Measurements from ENCODE around the gene SEMA4D.

Gene SEMA4D

GRCh38 chr9:89536600-89536999, 38.7 kb upstream of the SEMA4D start:
- Histone ChIP-seq H3K4me1 (ENCODE audit: insufficient read depth, low read length, poor library complexity, severe bottlenecking) (peaks cover 91% of the 10 kb centered on the region), H3K4me2 (ENCODE audit: low read depth, low read length, poor library complexity, severe bottlenecking) (peak overlapping the region; percentile 71), H3K9ac (ENCODE audit: low read depth, low read length, poor library complexity, severe bottlenecking) (peak overlapping the region; percentile 74), H4K20me1 (ENCODE audit: insufficient read depth, low read length, poor library complexity, severe bottlenecking) (no peaks in the 10 kb centered on the region), H3K79me2 (ENCODE audit: insufficient read depth, low read length) (peaks cover 55% of the 10 kb centered on the region), H3K27me3 (ENCODE audit: insufficient read depth, low read length, poor library complexity, severe bottlenecking) (no peaks in the 10 kb centered on the region), H3K9me2 (replicated peaks; ENCODE audit: low read depth, low read length) (no peaks in the 10 kb centered on the region), H3K36me3 (ENCODE audit: insufficient read depth, low read length) (no peaks in the 10 kb centered on the region), H2AFZ (ENCODE audit: low read length) (no peak overlapping the region), H3F3A (ENCODE audit: low read depth) (peaks cover 4% of the 10 kb centered on the region; the same call in 1 of the 2 replicates), H3K9me3 (ENCODE audit: insufficient read depth, low read depth, low read length) (no peaks in the 10 kb centered on the region), H3K4me3 (ENCODE audit: low read length, poor library complexity, severe bottlenecking) (peak overlapping the region; percentile 58)
- TF ChIP-seq, protein P1, sequence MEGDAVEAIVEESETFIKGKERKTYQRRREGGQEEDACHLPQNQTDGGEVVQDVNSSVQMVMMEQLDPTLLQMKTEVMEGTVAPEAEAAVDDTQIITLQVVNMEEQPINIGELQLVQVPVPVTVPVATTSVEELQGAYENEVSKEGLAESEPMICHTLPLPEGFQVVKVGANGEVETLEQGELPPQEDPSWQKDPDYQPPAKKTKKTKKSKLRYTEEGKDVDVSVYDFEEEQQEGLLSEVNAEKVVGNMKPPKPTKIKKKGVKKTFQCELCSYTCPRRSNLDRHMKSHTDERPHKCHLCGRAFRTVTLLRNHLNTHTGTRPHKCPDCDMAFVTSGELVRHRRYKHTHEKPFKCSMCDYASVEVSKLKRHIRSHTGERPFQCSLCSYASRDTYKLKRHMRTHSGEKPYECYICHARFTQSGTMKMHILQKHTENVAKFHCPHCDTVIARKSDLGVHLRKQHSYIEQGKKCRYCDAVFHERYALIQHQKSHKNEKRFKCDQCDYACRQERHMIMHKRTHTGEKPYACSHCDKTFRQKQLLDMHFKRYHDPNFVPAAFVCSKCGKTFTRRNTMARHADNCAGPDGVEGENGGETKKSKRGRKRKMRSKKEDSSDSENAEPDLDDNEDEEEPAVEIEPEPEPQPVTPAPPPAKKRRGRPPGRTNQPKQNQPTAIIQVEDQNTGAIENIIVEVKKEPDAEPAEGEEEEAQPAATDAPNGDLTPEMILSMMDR (conservative IDR thresholded peaks at IDR 0.05; ENCODE audit: low read length) = 0 out of 2 replicates have a peak, but pooled peaks have one; percentile 12
- no peak for TF ChIP-seq EZH2phosphoT487 (IDR thresholded peaks at IDR 0.05; ENCODE audit: borderline replicate concordance)

- TF ChIP-seq EZH2phosphoT487 (IDR thresholded peaks at IDR 0.05; ENCODE audit: borderline replicate concordance) = no peak
- TF ChIP-seq, protein P1 (conservative IDR thresholded peaks at IDR 0.05; ENCODE audit: low read length) = no peak
- Histone ChIP-seq H3K9me2 (replicated peaks; ENCODE audit: low read depth, low read length) (no peaks in the 10 kb centered on the region), H4K20me1 (ENCODE audit: insufficient read depth, low read length, poor library complexity, severe bottlenecking) (no peaks in the 10 kb centered on the region), H3K4me3 (ENCODE audit: low read length, poor library complexity, severe bottlenecking) (peak overlapping the region; percentile 58), H3K4me1 (ENCODE audit: insufficient read depth, low read length, poor library complexity, severe bottlenecking) (peaks cover 90% of the 10 kb centered on the region), H2AFZ (ENCODE audit: low read length) (no peak overlapping the region), H3F3A (ENCODE audit: low read depth) (peaks cover 4% of the 10 kb centered on the region; the same call in 1 of the 2 replicates), H3K9me3 (ENCODE audit: insufficient read depth, low read depth, low read length) (no peaks in the 10 kb centered on the region), H3K79me2 (ENCODE audit: insufficient read depth, low read length) (peaks cover 52% of the 10 kb centered on the region), H3K27me3 (ENCODE audit: insufficient read depth, low read length, poor library complexity, severe bottlenecking) (no peaks in the 10 kb centered on the region), H3K4me2 (ENCODE audit: low read depth, low read length, poor library complexity, severe bottlenecking) (peak overlapping the region; percentile 71), H3K9ac (ENCODE audit: low read depth, low read length, poor library complexity, severe bottlenecking) (peak overlapping the region; percentile 74), H3K36me3 (ENCODE audit: insufficient read depth, low read length) (no peaks in the 10 kb centered on the region)
Measured at GRCh38 chr9:89536145-89536574, 38.2 kb upstream of the SEMA4D start.

GRCh38 chr9:89535461-89535860, 37.5 kb upstream of the SEMA4D start:
- Histone ChIP-seq H2AFZ (ENCODE audit: low read length) (no peak overlapping the region), H3K4me2 (ENCODE audit: low read depth, low read length, poor library complexity, severe bottlenecking) (peak overlapping the region; percentile 71), H3K36me3 (ENCODE audit: insufficient read depth, low read length) (no peaks in the 10 kb centered on the region)

More at GRCh38 chr9:89535461-89535860, 37.5 kb upstream of the SEMA4D start:
- Histone ChIP-seq H3K4me3 (ENCODE audit: low read length, poor library complexity, severe bottlenecking) (peak overlapping the region; percentile 58), H3K27me3 (ENCODE audit: insufficient read depth, low read length, poor library complexity, severe bottlenecking) (no peaks in the 10 kb centered on the region), H3K9me2 (replicated peaks; ENCODE audit: low read depth, low read length) (no peaks in the 10 kb centered on the region), H4K20me1 (ENCODE audit: insufficient read depth, low read length, poor library complexity, severe bottlenecking) (no peaks in the 10 kb centered on the region), H3F3A (ENCODE audit: low read depth) (peaks cover 5% of the 10 kb centered on the region; the same call in 1 of the 2 replicates), H3K4me1 (ENCODE audit: insufficient read depth, low read length, poor library complexity, severe bottlenecking) (peaks cover 95% of the 10 kb centered on the region), H3K9me3 (ENCODE audit: insufficient read depth, low read depth, low read length) (no peaks in the 10 kb centered on the region), H3K9ac (ENCODE audit: low read depth, low read length, poor library complexity, severe bottlenecking) (peak overlapping the region; percentile 74), H3K79me2 (ENCODE audit: insufficient read depth, low read length) (peaks cover 51% of the 10 kb centered on the region)
- TF ChIP-seq EZH2phosphoT487 (IDR thresholded peaks at IDR 0.05; ENCODE audit: borderline replicate concordance) = no peak
- TF ChIP-seq, protein P1 (conservative IDR thresholded peaks at IDR 0.05; ENCODE audit: low read length) = no peak
